GOT3 (cell line): Measurements from ENCODE around the gene ZNF608.

Experiments used
- DNase-seq: peaks from one replicate; lab custom pipeline; 2025; ENCODE audit warnings: mixed read lengths; lab: John Stamatoyannopoulos, UW

Gene ZNF608

DNA sequence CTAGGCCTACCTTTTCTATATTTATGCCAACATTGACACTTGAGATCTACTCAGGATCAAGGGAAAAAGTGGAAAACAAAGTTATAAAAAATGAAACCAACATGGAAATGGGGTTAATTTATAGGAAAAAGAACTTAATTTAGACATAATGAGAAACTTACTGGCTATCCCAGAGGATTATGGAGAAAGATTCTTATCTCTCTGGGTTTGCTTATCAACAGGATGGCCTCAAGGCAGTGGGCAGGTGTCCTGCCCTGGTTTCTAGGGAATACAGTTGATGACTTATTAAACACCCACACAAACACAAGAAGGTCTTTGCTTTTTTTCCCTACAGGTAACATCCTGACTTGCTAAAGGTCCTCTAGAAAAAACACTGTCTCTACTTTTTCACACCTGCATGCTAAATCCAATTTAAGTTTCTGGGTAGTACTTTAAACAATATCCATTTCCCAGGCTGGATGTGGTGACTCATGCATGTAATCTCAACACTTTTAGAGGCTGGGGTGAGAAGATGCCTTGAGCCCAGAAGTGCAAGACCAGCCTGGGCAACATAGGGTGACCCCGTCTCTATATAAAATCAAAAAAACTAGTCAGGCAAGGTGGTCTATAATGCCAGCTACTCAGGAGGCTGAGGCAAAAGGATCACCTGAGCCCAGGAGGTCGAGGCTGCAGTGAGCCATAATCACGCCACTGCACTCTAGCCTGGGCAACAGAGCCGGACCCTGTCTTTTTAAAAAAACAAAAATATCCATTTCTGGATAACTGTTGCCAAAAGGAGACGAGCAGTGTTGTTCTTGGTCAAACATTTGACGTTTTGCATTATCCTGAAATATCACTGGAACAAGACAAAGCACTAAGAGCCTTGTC lies 6.6 kb upstream of the ZNF608 start:
- no peak for DNase-seq

DNA sequence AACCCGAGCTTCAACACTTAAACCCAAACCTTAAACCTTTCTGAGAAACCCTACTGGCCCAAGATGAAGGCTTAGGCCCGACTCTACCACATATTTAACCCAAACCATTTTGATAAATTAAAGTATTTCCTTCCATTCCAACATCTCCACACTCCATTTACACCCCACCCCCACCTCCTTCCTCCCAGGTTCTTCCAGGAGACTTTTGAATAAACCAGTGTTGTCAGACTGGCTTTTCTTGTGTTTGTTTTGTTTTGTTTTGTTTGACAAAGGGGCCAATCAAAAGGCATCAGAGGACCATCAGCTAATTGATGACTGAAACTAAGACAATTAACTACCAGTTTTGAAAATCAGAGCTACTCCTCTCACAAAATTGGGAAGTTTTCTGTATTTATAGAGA lies 4.6 kb upstream of the ZNF608 start:
- no peak for DNase-seq

DNA sequence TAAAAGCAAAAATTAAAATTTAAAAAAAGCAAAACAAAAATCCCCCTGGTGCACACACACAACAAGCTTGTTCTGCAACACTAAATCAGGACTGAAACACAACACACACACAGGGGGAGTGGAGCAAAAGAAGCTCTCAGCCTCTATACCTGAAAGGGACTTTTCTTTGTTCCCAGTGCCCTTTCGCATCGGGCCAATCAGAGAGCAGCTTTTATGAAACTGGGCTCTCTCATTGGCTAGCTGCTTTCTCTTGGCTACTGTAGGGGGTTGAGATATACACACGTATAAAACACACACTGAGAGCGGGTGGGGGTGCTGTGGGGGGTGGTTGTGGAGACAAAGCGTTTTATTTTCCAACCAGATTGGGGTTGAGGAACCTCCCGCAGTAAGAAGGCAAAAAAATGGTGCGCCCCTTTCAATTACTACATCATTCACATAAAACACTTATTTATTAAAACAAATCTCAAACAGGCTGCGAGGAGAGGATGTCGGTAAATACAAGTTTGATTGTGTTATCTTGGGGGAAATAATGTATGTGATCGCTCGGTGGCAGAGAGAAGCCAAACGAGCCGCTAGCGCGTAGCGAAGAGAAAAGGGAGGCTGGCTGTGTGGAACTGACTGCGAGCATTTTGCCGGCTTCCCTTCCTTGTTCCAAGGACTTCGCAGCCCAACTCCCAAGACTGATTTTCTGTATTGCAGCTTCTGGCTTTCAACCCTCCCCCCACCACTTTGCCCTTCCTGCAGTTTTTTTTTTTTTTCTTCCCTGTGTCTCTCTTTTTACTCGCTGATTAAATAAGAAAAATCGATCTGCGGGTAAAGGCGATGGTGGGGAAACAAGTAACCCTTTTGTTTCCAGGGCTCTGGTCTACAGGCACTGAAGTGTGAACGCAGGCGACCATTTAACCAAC lies 2.5 kb upstream of the ZNF608 start:
- DNase-seq, result peak; percentile 30

DNA sequence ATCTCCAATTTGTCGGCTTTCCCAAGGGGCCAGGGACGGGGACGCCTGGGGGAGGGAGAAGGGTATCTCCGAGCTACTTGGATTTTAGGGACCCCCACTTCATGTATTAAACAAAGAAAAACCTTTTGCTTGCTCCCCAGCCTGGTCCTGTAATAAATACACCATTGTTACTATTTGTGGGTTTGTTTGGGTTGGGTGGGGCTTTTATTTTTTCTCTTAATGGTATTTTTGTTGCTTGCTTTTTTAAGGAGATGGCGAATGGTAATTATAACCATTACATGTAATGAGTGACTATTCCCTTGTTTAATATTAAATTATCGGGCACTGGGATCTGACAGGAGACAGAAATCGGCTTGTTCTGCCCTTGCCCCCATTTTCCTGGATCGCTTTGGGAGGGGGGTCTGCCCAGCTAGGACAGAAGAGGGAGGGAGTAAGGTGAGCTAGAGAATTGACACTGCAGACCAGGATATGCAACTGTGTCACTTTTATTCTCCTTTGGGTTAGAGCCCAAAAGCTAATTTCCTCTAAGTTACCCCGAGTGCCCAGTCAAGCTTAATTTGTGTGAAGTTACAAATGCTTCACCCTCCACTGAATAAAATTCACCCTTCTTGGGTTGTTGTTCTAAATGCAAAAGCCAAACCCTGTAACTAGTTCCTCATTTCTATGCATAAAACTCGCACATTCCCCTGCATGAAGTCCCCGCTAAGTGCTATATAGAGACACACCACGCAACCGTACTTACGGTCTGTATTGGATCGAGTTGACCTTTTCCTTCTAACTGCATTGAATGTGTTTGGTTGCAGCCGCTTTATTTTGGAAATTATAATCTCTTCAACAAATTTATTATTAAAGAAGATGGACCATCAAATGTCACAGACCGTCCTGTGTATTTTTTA lies 1.6 kb upstream of the ZNF608 start:
- DNase-seq, result no peak

DNA sequence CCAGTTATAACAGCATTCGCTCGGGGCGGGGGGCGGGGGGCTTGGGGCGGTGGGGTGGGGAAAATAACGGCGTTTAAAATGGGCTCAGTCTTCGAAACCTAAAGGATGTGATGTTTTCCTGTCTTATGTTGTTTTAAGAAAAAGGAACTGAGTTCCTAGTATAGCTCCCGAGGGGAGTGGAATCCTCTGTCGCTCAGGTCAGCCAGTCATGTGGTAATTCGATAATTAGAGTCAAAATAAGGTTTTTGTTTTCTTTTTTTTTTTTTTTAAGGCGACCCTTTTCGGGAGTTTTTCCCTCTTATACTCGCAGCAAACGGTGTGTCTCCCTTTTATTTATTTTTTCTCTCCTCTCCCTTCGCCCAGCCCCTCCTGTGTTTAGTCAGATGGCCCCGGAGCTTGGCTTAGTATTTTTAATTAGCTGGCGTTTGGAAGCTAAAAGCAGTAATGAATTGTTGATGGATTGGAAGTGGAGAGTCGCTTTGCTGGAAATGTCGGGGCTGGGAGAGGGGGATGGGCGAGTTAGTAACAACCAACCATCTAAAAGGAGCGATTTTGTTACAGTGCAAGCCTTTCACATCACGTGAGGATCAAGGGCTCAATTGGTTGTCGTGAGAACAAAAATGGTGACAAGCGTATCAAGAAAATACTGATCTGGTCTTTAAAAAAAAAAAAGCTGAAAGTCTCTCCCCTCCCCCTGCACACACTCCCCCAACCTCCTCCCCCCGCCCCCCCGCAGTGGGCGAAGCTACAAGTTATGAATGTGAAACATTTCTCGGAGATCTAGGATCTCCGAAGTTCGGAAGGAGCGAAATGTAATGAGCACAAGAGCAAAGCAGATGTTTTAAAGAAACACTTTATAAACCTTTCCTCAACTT lies 714 bp upstream of the ZNF608 start:
- DNase-seq, result peak; percentile 36

DNA sequence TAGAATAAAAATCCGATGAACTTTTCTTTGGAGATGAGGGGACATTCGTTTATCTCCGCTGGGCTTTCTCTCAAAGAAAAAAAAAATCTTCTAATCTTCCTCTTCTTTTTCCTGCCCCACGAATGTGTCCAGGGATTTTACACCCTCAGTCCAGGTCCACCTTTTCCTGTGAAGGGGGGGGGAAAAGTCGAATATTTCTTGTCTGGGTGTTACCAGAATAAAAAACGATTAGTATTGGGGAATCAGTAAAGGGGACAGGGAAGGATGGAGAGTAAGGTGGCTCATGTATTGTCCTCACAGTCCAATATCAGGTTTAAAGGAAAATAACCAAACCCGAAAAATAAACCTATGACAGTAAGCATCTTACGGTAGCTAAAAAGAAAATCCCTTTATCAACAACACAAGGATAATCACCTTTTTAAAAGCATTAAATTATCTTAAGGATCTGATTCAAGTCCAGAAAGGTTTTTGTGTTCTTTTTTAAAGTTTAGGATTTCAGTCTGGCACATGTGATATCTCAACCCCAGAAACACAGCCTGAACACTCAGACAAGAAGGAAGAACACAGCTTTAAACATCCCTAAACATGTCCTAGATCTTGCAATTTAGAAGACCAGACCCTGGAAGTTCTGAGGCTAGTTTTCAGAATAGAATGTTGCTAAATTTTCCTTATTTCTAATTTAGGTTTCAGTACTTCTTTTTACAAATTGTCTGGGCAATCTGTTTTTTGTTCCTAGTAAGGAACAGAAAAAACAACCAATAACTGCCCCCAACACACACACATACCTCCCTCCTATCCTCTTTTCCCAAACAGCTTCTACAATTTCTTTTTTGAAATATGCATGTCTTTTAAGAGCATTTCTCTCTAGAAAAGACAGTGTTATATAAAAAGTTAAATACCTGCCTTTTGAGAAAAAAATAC lies 1.2 kb downstream of the ZNF608 start:
- no peak for DNase-seq

DNA sequence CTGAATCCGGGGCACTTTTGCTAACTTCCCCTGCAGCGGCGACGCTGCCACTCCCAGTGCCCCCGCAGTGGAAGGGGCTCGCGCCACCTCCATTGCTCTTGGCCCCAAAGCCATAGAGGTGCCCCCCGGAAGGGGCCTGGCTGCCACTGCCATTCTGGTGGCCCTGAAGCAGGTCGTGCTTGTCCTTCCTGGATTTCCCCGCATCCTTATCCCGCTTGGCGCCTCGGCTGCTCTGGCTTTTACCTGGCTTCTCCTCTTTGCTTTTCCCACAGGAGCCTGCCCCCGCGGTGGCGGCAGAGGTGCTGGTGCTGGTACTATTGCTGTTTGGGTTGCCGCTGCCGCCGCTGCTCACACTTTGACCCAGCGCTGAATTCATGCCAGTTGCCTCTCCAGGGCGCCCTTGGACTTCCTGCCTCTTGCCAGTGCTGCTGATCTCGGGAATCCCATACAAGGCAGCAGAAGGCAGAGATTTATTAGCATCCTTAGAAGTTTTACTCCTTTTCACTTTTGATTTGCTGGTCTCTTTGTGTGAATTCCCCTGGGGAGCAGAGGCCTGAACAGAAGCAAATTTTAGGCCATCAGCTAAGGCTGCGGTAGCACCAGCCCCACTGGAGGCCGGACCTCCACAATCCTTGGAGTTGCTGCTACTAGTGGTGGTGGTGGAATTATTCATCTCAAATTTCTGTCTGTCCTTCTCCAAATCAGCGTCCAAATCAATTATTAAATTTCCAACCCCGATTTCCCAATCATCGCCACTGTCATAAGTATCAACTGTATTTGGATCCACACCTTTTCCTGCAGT lies 2.1 kb downstream of the ZNF608 start:
- DNase-seq, result no peak

DNA sequence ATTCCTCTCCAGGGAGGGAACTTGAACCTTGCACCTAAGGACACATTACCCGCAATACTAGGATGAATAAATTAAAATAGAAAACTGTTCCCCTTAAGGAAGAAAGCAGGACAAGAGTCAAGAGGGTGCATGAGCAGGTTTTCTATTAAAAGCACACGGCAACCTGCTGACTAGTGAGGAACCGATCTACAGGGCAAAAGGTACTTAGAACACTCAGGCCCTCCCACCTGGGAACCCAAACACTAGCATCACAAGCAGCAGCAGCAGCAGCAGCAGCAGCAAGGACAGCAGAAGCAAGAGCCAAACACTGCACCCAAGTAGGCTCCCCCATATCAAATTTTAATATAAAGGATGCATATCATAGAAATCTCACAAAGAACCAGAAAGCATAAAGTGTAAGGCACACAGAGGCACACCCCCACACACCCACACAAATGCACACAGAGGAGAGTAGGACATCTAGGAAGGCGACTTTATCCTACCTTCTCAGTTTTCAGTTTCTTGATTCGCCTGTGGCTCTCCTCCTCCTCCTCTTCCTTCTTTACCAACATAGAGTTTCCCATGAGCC lies 2.8 kb downstream of the ZNF608 start:
- DNase-seq, result no peak

DNA sequence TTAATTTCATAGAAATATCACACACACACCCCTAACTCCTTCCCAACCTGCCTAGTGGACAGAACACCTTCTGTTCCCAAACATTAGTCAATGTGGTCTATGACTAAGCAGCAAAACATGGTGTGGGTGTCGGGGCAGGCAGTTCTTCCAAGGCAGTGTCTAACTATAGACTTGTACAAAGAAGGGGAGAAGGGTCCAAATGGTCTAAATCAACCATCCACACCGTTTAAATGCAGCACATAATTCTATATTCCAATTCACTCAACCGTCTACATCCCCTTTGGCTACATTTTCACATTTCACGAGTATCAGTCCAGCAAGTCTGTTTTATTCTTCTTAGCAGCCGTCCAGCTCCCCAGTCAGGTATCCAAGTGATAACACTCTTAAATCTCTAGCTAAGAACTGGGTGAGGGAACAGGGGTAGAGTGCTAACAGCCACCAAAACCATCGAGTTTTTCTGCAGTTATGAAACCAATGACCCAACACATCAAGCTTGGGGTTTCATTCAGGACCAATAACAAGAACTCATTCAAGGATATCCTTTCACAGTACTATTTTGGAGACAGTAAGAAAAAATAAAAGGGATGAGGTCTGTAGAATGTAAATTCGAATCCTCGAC lies 3.3 kb downstream of the ZNF608 start:
- DNase-seq, result no peak

DNA sequence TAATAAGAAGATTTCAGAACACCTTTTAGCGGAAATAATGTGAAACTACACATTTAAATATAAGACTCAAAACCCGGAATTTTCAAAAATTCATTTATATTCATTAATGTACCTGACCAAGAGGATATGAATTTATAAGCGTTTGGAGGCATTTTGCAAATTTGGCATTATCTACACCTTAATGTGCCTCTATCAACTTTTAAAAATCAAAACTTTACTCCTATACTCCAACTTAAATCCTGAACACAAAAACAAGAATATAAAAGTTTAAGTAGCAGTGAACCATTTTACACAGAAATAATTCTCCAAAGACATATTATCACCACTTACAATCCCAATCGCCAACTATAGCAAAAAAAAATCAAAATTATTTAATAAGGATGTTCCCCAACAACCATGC lies 3.9 kb downstream of the ZNF608 start:
- DNase-seq, result no peak

DNA sequence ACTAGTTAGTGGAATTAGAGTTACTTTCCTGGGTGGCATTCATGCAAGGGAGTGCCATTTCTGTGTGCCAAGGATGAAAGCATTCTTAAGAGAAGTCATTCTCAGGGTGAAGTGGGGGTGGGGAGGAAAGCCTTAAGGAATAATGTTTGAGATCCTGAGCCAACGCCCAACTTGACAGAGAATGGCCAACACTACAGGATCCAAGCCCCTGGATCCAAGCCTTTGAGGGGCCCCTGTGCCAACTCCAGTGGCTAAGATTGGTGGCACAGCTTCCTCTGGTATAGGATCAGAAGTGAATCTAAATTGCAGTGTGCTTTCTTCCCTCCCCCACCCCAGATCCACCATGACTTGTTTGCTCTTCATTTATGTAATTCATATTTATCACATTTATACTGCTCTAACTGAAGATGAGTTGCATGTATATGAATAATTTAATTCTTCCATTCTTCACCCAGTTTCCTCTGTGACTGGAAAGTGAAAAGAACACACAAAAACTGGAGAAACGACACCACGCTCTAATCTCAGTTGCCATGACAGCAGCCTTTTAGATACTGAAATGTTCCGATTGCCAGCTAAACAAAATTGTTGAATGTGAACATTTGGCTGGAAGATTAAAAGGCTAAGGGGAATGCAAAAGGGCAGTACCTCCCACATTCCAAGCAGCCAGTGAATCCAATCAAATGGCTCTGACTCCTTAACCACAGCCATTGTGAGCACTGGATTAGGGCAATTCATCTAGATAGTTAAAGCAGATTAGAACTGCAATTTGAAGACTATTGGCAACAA lies 4.5 kb downstream of the ZNF608 start:
- no peak for DNase-seq

DNA sequence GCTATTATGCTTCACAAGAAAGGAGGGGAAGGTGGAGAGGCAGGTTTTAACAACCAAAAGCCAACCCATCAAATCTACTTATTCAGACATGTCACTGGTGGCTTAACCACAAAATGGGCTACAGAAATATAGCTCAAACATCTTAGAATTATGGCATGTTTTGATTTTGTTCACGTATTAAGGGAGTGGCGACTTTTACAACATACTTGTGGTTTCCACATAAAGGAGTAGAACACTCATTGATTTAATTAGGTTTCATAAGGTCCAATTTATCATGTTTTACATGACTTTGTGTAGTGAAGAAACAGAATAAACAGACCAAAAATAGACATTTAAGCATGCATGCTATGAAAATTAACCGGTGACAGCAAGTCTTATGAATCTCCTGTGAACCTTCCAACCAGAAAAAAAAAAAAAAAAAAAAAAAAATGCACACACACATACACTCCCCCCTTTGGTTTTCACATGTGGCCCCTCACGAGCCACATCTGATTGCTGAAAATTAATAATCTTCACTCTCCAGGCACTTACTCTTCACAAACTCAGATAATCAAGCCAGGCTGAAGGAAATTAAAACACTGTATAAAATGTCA lies 5.4 kb downstream of the ZNF608 start:
- no peak for DNase-seq

DNA sequence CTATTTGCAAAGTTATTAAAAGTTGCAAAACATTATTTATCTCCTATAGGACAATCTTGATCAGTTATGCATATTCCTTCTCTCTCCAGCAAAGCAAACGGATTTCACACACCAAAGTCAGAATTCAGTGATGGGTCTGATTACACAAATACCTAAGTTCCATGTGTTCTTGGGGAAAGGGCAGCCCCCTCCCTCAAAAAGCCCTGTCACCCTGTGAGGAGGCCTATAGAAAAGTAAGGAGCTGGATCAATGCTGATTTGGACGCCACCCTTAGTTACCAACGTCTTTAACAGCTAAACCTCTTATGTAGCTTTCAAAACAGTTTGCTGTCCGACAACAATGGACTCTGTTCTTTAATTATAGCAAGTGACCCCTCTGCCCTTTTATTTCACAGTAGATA lies 6.4 kb downstream of the ZNF608 start:
- no peak for DNase-seq

DNA sequence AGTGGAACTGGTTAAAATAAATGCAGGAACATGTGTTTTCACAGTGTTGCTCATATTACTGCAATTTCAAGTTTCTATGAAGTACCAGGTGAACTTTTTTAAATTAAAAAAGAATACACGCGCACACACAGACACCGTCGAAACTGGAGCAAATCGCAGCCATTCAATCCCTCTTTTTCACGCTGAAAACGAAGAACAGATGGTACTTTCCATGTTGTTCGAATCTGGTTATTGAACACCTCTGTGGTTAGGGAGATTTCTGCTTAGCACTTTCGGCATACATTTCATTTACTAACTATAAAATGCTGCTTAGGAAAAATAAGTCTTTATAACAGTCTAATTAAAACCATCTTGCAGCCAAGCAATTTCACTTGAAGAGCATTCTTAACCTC lies 6.8 kb downstream of the ZNF608 start:
- no peak for DNase-seq

DNA sequence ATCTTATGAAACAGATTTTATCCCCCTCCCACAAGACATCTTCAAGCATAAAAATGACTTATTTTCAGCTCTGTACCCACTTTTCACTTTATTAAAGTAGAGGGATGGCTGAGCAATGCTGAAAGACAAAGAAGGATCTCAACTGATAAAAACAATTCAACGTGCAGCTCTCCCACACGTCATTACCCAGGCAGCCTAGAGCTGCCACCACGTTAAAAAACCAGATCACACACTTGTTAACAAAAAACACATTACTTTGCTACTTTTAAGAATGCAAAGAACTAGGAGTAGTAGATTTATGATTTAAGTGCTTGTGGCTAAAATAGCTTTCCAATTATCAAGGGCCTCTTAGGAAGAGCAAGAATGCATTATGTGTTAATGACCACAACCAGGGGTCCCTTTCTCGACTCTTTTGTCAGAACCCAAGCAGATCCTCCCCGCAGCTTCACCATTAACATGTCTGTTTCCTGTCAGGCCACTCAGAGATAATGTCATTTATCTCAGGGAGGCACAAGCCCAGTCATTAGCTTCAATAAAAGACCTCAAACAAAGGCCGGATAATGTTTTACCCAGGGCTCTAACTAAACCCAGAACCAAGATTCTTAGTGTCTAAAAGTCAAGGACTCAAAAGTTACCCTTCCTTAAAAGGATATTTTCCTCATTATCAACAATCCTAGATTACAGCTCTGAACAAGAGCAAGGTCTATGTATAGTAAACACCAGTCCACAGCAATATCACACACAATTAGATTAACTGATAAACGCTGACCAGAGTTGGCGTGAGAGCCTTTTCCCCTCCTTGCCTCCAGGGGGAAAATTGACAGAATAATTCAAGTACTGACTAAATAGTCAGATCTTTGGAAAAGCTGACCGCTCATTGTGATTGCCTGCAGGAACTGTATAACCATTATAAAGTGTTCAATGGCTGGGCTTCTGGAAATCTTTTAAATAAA lies 7.5 kb downstream of the ZNF608 start:
- DNase-seq, result no peak

DNA sequence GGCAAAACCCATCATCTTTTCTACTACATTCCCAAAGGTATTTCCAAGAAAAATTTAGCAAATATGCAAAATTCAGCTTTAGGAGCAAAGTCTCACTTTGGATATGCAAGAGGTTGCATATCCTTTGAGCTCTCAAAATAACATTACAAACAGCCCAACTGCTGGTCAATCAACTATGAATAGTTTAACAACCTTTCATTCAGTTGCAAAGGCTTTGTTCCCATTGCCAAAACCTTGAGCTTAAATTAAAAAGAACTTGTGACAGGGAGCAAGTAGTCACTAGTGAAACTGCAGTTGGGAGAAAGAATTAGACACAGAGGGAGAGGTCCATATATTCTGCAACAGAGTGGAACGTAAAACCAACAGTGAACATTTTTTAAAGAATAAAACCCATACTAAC lies 8.8 kb downstream of the ZNF608 start:
- no peak for DNase-seq
